Thyroid gland (tissue), 4 donors: ENCODE data around the gene TTN. TPM values are rescaled to one million over a fixed set of nuclear protein-coding genes. Genes with fewer than 3 reads are reported as not detected.

Source experiments
- DNase-seq, 2 donors: peaks; one replicate each; pipeline ENCODE4 v3.0.0-alpha.2; 2019
- H3K27ac ChIP-seq, 3 donors: fragments of 200-600 bp; sonication (generic); 1 replicate in 2 of 3; 2 replicates in 1 of 3; pipeline ENCODE4 v1.5.1; 2016 to 2019; ENCODE audit warnings: mild to moderate bottlenecking in 1 of 3, moderate library complexity in 1 of 3
- H3K27me3 ChIP-seq: fragments of 200-600 bp; sonication (generic); one replicate; pipeline ENCODE4 v1.5.1; 2019
- H3K36me3 ChIP-seq, 2 donors: fragments of 200-600 bp; sonication (generic); one replicate each; pipeline ENCODE4 v1.5.1; 2016 to 2019
- H3K4me1 ChIP-seq, 2 donors: fragments of 200-600 bp; sonication (generic); one replicate each; pipeline ENCODE4 v1.5.1; 2017 to 2019
- H3K4me3 ChIP-seq, 3 donors: fragments of 200-600 bp; sonication (generic); replicated peaks in 1 of 3; 1 replicate in 2 of 3; 2 replicates in 1 of 3; pipeline ENCODE4 v1.5.1; 2016; ENCODE audit warnings: mild to moderate bottlenecking in 1 of 3
- H3K9me3 ChIP-seq: fragments of 200-600 bp; sonication (generic); one replicate; pipeline ENCODE4 v1.5.1; 2017
- CTCF ChIP-seq, 6 experiments: fragments of 200-600 bp in 3 of 6; fragments of 450-650 bp in 3 of 6; sonication (generic) in 3 of 6; IDR thresholded peaks; one replicate each; pipeline ENCODE4 v1.5.1; 2016 to 2019; ENCODE audit warnings: antibody characterized with exemption in 6 of 6, mild to moderate bottlenecking in 2 of 6, inconsistent platforms in 1 of 6, moderate library complexity in 1 of 6
- POLR2A ChIP-seq, 2 donors: fragments of 450-650 bp; IDR thresholded peaks; one replicate each; pipeline ENCODE4 v1.6.1; 2017; ENCODE audit warnings: antibody characterized with exemption in 2 of 2, mild to moderate bottlenecking in 2 of 2, moderate library complexity in 1 of 2
- WGBS, 2 donors: methylation state at CpG; one replicate each; pipeline ENCODE4 v1.1.5; 2017; 5-methylcytosine and 5-hydroxymethylcytosine counted together
- intact Hi-C: fragments of 100-400 bp; cut with DNase I; formaldehyde crosslinking; loops from one replicate; pipeline ENCODE4 v1.15.1; 2023
- total RNA-seq, 4 donors: library from RNA; depleted of rRNA; stranded (reverse); fragments of >200 nt; gene quantifications; one replicate each; pipeline ENCODE4 v1.2.3, GENCODE V29; 2016

The TTN gene
- total RNA-seq, 4 donors from 2014 or later, result 6.3 to 11.3 (median 10.3) TPM

- H3K27ac ChIP-seq, result no peak overlapping the region
- H3K4me1 ChIP-seq, result peaks cover 4 to 5% of the 10 kb centered on the region in 2 donors
- 81 to 88% methylated on average over 11 of the region's 11 CpGs for WGBS, 2 donors
- no peak overlapping the region for H3K4me3 ChIP-seq
- H3K9me3 ChIP-seq, result no peaks in the 10 kb centered on the region
- no peak for TF ChIP-seq POLR2A (IDR thresholded peaks at IDR 0.05)
- TF ChIP-seq CTCF (IDR thresholded peaks at IDR 0.05), result no peak
- no peaks in the 10 kb centered on the region for H3K27me3 ChIP-seq
- no peaks in the 10 kb centered on the region for H3K36me3 ChIP-seq
- intact Hi-C loops, result no loop called here
- DNase-seq, result no peak
These were observed 177.8 kb downstream of the TTN start for GRCh38 chr2:178629463-178629862.

GRCh38 chr2:178628605-178629004 is 178.6 kb downstream of the TTN start:
- peaks cover 4 to 5% of the 10 kb centered on the region in 2 donors for H3K4me1 ChIP-seq
- TF ChIP-seq CTCF (IDR thresholded peaks at IDR 0.05), result no peak
- no peak for TF ChIP-seq POLR2A (IDR thresholded peaks at IDR 0.05)
- 36 to 38% methylated on average over 4 of the region's 4 CpGs for whole genome bisulfite sequencing, 2 donors

GRCh38 chr2:178627401-178627800 is 179.8 kb downstream of the TTN start:
- Histone ChIP-seq H3K4me1 (peaks cover 4 to 5% of the 10 kb centered on the region in 2 donors), H3K27ac (no peak overlapping the region), H3K4me3 (no peak overlapping the region), H3K36me3 (no peaks in the 10 kb centered on the region), H3K9me3 (no peaks in the 10 kb centered on the region), H3K27me3 (no peaks in the 10 kb centered on the region)
- WGBS, 2 donors, result 75 to 81% methylated on average over 1 of the region's 1 CpG
- no peak for TF ChIP-seq POLR2A (IDR thresholded peaks at IDR 0.05)
- TF ChIP-seq CTCF (IDR thresholded peaks at IDR 0.05), result no peak
- DNase-seq, result no peak
- intact Hi-C loops, result no loop called here

More at GRCh38 chr2:178628605-178629004, 178.6 kb downstream of the TTN start:
- intact Hi-C loops, result no loop called here
- no peaks in the 10 kb centered on the region for H3K9me3 ChIP-seq
- no peaks in the 10 kb centered on the region for H3K27me3 ChIP-seq
- peak; percentile 3 for DNase-seq
- no peak overlapping the region for H3K27ac ChIP-seq
- no peaks in the 10 kb centered on the region for H3K36me3 ChIP-seq
- H3K4me3 ChIP-seq, result no peak overlapping the region

- Histone ChIP-seq H3K36me3 (no peaks in the 10 kb centered on the region), H3K27ac (no peak overlapping the region), H3K4me1 (no peaks in the 10 kb centered on the region), H3K9me3 (no peaks in the 10 kb centered on the region), H3K27me3 (no peaks in the 10 kb centered on the region), H3K4me3 (no peak overlapping the region)
- WGBS, 2 donors, result 97 to 98% methylated on average over 1 of the region's 1 CpG
- TF ChIP-seq CTCF (IDR thresholded peaks at IDR 0.05), result no peak
- TF ChIP-seq POLR2A (IDR thresholded peaks at IDR 0.05), result no peak
- no peak for DNase-seq
- intact Hi-C loops, result no loop called here
These were observed 191.3 kb downstream of the TTN start for GRCh38 chr2:178615969-178616368.

- H3K27me3 ChIP-seq, result no peaks in the 10 kb centered on the region
- TF ChIP-seq POLR2A (IDR thresholded peaks at IDR 0.05), result no peak
- no peak for TF ChIP-seq CTCF (IDR thresholded peaks at IDR 0.05)
- H3K36me3 ChIP-seq, result peaks cover under 1 to 13% of the 10 kb centered on the region in 2 donors
- no peaks in the 10 kb centered on the region for H3K4me1 ChIP-seq
- no peaks in the 10 kb centered on the region for H3K9me3 ChIP-seq
- intact Hi-C loops, result no loop called here
- DNase-seq, result no peak
- no peak overlapping the region for H3K4me3 ChIP-seq
- H3K27ac ChIP-seq, result no peak overlapping the region
These were observed 204.3 kb downstream of the TTN start for GRCh38 chr2:178602901-178603300.
